Left hindlimb (tissue), 1 donor: ENCODE measurements around the gene OBP2B.
"Not testable (repeated sequence)": the region's sequence is repeated elsewhere in the genome, so short reads cannot be mapped to it uniquely, and the experiment has no call there.

Experiments used
- DNase-seq: peaks from one replicate; pipeline ENCODE4 v3.0.0-alpha.2; 2018

Gene OBP2B

GRCh38 chr9:133238272-133238850 is 29.3 kb upstream of the OBP2B start:
- peak; percentile 90 for DNase-seq

GRCh38 chr9:133237035-133237731 is 28.1 kb upstream of the OBP2B start:
- no peak for DNase-seq

- DNase-seq = not testable (repeated sequence)
Measured at GRCh38 chr9:133236291-133237034, 27.4 kb upstream of the OBP2B start.

DNA sequence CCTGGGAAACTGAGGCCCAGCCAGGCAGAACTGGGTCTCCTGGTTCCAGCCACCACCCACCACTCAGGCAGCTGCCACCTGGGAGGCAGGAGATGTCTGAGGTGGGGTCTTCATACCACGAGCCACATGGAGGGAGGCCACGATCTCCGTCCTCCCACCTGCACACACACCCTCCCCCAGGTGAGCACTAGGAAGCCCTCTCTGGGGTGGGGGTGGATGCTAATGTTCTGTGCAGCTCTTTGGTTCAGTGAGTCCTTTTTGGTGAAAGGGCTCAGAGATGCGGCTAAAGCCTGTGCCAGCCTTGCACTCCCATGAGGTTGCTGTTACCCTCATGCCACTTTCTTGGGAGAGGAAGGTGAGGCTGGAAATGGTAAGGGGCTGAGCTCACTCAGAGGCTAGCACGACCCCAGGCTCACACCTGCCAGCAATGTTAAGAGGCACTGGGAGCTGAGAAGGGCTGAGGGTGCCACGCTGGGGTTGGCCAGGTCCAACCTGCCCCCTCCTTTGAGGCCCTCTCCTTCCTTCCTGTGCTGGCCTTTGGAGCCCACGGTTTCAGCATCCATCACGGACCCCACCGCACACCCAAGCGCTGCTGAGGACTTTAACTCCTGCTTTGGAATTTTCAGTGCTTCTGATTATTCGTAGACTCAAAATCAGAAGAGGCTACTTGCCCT is 26.6 kb upstream of the OBP2B start:
- DNase-seq = no peak

DNA sequence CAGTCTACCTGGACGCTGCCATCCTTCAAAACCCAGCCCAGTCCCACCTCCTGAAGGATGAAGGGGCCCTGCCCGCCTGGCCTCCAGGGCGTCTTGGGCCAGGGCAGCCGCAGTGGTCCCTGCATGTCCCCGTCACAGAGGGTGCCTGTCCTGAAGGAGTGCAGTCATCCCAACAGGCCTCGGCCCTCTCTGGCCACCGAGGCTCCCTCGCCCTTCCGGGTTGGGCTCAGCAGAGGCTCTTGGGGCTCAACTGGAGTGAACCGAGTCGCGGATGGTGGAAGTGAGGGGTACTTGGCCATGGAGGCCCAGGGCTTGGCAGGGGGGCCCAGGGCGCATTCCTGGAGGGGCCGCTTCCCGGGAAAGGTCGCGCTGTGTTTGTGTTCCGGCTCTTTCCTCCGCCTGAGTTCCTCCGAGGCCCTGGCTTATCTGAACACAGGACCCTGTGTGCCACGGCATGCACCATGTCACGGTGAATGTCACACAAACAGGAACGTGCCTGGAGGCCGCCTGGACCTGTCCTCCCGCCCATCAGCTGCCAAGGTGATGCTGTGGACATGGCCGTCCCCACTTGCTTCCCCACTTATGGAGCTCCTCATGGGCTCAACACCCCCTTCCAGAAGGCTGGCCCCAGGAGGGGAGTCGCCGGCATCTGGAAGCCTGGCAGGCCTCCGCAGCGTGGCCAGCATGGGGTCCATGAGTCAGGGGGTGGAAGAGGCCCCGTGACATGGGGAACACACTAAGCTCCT is 25.7 kb upstream of the OBP2B start:
- no peak for DNase-seq

DNA sequence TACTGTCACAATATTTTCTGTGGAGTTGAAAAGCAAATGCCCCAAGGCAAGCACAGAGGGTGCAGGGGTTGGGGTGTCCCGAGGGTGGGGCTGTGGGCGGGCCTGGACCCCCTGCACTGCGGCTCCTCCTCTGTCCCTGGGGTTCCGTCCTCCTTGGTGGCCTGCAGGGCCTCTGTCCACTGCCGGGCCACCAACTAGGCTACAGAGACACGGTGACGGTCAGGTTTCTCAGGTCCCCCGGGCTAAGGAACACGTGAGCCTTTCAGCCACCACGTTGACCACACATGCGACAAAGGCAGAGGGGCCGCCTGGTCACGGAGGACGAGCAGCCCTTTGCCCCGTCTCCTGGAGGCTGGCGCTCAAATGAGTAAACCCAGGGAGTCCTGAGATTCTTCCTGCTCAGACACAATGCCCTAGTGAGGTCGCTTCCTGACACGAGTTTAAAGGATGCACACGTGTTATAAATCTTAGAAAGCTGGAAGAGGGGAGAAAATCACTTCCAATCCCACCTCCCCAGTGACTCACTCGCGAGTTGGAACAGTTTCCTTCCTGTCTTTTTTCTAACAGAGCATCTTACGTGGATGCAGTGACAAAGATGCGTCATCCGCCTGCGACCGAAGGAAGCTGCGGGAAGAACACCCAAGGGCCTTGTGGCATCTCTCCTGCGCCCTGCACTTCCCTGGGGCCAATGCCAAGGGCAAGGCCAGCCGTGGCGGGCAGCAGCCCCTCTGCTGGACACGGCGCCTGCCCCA is 24.8 kb upstream of the OBP2B start:
- no peak for DNase-seq

- not testable (repeated sequence) for DNase-seq
Measured at GRCh38 chr9:133231934-133232568, 23.0 kb upstream of the OBP2B start.

GRCh38 chr9:133230514-133230913 is 21.5 kb upstream of the OBP2B start:
- not testable (repeated sequence) for DNase-seq

DNA sequence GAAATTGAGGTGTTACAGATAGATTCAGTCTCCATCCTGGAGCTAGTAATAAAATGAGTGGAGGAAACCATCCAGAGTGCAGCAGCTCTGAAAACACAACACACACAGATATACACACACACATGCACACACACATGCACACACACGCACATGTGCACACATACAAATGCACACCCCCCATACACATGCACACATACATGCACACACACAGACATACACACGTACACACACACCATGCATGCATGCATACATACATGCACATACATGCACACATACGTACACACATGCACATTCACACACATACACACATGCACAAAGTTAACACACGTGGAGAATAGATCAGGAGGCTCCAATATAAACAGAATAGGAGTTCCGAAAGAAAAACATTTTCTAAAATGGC is 21.0 kb upstream of the OBP2B start:
- DNase-seq = no peak

- not testable (repeated sequence) for DNase-seq
Measured at GRCh38 chr9:133228474-133229193, 19.6 kb upstream of the OBP2B start.

DNA sequence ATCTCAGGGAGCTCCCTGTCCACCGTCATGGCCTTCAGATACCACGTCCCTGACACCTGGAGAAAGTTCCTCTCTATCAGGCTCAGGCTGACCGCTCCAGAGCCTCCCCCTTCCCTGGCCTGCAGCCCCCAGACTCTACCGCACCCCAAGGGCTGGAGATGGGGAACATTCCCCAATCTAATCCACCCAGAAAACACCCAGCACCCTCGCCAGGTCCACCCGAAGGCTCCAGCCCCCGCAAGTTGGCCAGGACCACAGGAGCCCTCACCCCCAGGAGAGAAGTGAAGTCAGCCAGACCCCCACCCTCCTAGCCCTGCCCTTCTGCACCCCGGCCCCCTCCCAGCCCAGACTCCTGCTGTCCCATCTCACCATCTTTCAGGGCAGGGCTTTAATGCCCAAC is 18.9 kb upstream of the OBP2B start:
- DNase-seq = not testable (repeated sequence)

- no peak for DNase-seq
Measured at GRCh38 chr9:133227242-133227860, 18.3 kb upstream of the OBP2B start.

- no peak for DNase-seq
Measured at GRCh38 chr9:133226219-133227171, 17.4 kb upstream of the OBP2B start.

- no peak for DNase-seq
Measured at GRCh38 chr9:133225171-133226011, 16.3 kb upstream of the OBP2B start.

GRCh38 chr9:133224762-133225161 is 15.7 kb upstream of the OBP2B start:
- no peak for DNase-seq

- DNase-seq = not testable (repeated sequence)
Measured at GRCh38 chr9:133223159-133223756, 14.2 kb upstream of the OBP2B start.

GRCh38 chr9:133221994-133222393 is 12.9 kb upstream of the OBP2B start:
- not testable (repeated sequence) for DNase-seq
